GM21360 (cell line): ENCODE data around the gene HAPLN2.
A peak's percentile ranks its signal among the peaks of the same experiment; 100 is the strongest.
"Not testable (repeated sequence)": the region's sequence is repeated elsewhere in the genome, so short reads cannot be mapped to it uniquely, and the experiment has no call there.

Experiments
- ATAC-seq: cut with Tn5 transposase; IDR thresholded peaks from one replicate; pipeline ENCODE4 v1.9.1; 2021; ENCODE audit warnings: mild to moderate bottlenecking, moderate library complexity; ENCODE audit not compliant: unreplicated experiment

Gene HAPLN2

DNA sequence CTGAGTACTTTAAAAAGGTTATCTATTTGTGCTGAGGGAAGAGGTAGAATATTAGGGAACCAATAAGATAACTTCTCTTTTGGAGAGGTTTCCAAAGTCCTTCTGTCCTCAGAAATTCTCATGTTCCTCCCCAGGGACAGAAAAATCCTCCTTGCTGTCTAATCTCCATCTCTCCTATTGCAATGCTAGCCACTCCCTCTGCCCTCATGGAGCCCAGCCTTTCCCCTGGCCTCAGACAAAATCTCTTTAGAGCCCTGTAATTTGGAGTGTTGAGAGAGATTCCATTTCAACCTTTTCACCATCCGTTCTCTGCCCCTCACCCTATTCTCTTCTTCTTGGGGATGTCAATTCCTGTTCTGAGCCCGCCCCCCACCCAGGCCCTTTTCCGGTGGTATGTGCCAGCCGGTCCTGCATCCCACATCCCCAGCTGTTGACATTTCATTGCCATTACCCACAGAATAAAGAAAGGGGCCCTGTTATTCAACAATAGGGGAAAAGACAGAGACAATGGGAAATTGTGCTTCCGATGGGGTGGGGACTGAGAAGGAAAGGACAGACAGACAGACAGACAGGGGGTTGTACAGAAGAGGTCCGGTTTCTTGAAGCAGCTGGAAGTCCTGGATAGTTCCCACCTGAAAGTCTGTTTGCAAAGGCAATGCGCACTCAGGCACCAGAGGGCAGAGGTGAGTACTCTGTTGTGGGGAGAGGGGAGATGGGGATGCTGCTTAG, at the start of gene HAPLN2:
TSS of gene HAPLN2 (plus strand) at position 563 of the 729 bp plus-strand sequence. CDS start 4,076 bp downstream, outside the sequence.
- ATAC-seq = no peak

DNA sequence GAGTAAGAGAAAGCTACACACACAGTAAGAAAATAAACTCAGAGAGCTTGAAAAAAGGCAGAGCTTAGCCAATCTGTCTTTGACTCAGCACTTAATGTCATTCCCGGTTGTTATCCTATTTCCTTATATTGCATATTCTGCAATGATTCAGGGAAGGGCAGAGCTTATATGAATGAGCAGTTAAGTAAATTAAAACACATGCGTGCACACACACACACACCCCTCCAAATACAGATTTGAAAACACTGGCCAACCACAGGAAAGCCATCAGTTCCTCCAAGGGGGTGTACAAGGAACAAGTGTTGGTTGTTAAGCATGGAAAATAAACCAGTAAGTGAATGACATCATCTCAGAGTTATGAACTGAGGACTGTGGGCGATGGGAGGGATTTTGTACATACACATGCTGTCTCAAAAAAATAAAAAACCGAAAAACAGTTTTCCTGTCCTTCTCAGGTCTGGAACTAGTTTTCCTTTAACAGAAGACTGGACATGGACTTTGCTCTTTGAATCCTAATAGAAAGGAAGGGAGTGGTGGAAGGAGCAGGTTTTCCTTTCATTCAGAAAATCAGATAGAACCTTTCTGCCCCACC, 47.9 kb upstream of the HAPLN2 start:
- no peak for ATAC-seq

DNA sequence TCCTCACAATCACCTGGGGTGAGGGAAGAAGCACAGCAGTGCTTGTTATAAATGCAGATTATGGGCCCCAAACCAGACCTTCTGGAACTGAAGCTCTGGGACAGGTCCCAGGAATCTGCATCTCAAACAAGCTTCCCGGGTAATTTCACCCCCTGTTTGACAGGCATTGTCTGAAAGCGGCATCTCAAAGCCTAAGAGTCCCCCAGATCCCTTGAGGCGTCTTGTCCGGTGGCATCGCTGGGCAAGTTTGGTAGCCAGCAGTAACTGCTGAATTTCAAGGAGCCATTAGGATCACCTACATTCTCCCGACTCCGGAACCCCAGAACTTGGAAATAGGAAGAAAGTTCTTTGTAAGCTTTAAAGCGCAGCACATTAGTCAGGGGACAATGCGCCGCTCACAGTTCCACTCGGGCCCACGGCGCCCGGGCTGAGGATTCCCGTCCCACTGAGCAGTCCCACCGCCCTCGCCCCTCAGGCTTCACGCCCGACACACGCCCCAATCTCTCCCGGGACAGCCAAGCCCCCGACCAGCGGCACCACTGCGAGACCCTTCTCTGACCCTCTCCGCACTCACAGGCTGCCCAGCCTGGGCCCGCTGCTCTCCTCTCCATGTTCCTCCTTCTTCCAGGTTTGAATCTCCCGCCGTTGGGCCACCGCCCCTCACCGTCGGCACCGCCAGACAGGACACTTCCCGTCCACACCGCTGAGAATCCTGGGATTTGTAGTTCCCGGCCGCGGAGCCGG, 47.1 kb upstream of the HAPLN2 start, which contains the start of gene IQGAP3:
TSS of gene IQGAP3 (minus strand) at position 647 of the 744 bp plus-strand sequence. CDS start at position 611, 36 bp downstream.
- peak; percentile 66 for ATAC-seq

DNA sequence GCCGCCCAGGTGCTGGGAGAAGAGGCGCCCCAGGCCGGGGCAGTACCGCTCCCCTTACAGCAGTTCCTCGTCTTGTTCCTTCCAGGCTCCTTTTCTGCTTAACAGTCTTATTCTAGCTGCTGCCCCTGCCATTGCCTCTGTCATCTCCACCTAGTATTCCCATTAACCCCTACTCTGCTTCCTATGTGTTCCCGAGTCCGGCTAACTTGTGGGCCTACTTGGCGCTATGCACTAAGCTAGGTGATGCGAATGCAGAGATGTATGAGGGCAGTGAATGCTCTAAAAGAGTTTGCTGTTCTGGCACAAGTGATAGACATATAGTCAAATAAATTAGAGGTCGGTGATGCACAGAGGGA, 46.6 kb upstream of the HAPLN2 start:
- no peak for ATAC-seq

DNA sequence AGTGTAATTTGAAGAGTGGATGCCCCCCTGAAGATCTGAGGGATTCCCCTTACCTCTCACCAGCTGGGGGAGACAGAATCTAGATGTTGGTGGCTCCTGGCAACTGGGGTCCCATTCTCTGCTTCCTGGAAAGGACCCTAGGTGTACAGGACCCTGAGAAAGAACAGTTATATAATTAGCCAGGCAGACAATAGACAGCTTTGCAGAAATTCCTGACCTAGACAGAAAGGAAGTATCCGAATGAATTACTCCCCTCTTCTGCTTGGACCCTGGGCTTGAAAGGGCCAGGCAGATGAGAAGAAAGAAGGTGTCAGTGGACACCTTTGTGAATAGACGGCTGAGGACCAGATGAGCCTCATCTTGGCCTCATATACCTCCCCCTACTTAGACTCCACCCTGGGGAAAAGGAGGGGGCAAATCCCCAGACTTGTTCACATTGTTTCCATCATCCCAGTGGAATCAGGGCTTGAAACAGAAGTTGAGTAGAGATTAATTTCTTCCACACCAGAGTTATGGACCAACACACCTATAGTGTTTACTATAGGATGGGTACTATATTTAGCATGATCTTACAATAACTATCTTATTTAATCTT, 45.1 kb upstream of the HAPLN2 start:
- ATAC-seq = no peak

DNA sequence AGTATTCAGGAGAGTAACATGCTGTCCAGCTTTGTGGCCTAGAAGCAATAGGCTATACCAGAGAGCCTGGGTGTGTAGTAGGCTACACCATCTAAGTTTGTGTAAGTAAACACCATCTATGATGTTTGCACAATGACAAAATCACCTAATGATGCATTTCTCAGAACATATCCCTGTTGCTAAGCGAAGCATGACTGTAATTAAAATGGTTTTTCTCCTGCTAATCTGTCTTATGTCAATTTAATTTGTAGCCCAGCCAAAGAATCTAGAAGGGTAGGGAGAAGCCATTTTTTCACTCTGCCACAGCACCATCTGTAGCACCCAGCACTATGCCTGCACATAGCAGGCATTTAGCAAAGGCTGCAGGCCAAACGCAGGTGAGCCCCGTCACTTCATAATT, 41.7 kb upstream of the HAPLN2 start:
- no peak for ATAC-seq

DNA sequence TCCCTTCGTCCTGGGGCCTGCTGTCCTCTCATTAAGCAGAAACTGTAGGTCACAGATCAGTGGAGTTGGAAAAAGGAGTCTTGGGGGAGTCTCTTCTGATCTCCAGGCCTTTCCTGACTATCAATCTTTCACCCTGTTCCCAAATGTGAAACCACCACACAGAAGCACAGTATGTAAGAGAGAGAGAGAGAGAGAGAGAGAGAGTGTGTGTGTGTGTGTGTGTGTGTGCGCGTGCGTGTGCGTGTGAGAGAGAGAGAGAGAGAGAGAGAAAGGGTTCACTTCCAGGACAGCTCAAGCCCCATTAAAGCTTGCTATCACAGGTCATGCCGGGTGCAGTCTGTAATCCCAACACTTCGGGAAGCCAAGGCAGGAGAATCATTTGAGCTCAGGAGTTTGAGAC, 41.2 kb upstream of the HAPLN2 start:
- no peak for ATAC-seq

DNA sequence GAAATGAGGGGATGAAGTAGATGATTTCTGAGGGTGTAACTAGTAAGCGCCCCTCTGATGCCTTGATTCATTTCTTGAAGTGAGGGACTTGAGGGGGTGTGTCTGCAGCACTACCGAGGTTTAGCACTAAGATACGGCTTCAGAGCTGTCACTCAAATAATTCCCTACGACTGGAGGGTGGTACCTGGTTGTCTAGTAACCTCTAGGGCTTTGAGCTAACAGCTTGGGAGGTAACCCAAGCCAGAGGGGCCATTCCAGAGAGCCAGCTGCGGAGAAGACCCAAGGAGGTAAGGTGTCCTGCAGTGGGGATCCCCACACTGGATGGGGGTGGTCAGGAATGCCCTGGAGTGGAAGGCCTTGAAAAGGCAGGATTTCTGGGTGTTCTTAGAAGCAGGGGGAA, 39.7 kb upstream of the HAPLN2 start, which contains the start of gene TTC24:
TSS of gene TTC24 (plus strand) at position 252 of the 400 bp plus-strand sequence. CDS start 1,642 bp downstream, outside the sequence.
- no peak for ATAC-seq

DNA sequence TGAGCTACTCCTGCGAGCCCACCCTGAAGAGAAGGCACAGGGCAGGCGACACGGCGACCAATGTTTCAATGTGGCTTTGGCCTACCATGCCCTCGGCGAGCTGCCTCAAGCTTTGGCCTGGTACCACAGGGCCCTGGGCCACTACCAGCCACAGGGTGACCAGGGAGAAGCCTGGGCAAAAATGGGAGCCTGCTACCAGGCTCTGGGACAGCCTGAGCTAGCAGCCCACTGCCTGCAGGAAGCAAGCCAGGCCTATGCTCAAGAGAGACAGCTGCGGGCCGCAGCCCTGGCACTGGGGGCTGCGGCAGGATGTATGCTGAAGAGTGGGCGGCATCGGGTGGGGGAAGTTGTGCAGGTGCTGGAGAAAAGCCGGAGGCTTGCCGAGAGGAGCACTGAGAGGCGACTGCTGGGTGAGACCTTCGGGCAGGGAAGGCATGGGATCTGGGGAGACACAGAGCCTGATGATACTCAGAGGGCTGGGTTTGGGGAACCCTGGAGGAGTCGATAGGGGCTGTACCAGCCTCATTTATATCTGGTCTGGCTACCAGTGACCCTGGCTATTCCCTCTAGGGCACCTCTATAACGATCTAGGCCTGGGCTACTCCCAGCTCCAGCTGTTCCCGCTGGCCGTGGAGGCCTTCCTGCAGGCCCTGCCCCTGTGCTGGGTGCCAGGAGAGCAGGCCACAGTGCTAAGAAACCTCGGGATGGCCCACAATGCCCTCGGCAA, 37.4 kb upstream of the HAPLN2 start:
- ATAC-seq = no peak

DNA sequence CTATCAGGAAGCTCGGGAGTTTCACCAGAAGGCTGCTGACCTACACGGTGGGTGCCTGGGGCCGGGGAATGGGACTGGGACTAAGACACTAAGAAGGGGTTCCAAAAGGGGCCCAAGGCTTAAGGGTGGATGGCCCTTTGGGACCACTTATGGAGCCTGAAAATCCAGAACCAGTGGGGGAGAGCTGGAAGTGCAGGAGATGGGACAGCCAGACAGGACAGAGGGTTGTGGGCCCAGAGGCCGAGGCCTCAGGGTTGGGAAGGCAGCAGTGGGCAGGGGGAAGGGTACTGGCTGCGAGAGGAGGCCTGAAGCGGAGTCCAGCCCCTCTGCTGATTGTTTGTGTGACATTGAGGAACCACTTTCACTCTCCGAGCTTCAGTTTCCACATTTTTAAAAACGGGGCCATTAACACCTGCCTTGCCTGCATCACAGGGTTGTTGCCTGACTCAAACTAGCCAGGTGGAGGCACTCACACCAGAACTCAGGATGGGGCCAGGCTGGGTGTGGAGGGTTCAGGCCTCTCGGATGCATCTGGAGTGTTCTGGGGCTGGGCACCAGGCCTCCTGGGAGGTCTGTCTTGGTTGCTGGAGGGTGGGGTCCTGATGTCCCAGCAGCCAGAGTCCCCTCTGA, 36.7 kb upstream of the HAPLN2 start:
- ATAC-seq = no peak

DNA sequence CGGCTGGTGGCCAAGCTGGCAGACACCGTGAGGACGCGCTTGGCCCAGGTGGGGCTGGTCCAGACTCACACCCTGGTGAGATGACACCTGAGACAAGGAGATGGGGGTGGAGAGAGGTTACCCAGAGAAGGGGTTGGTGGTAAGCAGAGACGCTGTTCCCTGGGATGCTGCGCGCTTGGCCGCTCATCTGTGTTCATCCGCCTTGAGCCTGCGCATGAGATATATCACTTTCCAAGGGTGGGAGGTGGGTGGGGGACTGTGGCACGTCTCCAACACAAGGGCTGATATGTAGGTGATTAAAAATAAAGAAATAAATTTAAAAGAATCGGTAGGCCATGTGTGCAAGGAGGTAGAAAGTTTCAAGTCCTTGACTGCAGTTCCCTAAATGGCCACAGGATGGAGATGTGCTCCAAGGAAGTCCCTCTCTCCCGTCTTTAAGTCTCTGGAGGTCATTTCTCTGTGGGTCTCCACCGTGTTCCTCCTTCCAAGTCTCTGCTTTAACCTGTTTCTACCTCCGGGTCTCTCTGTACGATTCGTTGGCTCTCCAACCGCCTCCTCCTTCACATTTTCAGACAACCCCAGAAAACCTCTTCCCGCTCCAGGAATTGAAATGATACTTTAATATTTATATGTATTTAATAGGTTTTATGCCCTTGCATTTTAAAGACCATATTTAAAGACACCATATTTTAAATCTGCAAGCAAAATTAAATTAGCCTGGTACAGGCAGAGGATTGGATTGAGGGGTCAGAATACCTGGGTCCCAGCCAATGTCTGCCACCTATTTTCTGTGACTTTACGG, 35.2 kb upstream of the HAPLN2 start:
- ATAC-seq = no peak

DNA sequence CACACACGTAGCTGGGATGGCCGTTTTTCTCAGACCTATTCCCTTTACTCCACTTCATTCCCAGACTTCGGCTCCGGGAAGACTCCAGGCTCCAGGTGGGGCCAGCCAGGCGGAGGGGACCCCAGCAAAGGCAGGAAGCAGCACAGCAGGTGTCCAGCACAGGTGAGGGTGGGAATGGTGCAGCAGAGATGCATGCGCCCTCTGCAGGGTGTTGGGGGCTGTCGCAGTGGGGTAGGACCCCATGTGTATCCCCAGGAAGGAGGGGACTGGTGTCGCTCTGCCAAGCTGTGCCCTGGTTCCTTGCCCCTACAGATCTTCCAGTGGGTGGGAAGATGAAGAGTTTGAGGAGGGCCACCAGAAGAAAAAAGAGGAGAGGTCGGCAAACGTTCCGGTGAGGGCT, 34.4 kb upstream of the HAPLN2 start:
- no peak for ATAC-seq

DNA sequence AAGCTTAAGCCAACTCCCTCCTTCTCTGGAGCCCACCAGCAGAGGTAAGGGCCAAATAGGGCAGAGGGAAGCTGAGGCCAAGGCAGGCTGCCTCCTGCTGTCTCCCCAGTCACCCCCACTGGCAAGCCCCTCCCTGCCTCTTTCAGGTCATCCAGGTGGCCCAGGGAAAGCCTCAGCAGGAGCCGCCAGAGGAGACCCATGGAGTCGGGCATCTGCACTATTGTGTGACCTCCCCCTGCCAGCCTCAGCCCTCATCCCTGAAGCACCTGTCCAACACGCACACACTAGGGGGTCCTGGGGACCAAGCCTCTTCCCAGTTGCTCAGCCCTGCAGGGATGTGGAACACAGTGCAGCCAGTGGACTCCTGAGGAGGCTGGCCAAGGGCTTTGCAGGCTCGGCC, 32.9 kb upstream of the HAPLN2 start:
- no peak for ATAC-seq

DNA sequence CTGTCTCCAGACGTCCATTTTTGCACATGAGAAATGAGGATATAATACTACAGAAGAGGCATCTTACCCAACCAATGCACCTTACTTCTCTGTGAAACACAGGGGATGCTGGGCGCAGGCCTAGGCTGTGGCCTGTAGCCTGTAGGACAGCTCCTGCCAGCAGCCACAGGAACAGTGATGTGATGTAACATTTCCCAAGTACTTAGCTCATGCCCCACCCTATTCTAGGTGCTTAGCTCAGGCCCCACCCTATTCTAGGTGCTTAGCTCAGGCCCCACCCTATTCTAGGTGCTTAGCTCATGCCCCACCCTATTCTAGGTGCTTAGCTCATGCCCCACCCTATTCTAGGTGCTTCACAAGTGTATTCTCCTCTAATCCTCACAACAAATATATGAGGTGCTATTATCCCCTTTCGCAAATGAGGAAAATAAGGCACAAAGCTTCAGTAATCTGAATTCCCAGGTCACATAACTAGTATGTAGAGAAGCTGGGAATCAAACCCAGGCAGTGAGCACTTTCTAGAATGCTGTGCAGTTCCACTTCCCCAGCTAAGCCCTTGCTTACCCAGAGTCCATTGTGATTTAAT, 32.2 kb upstream of the HAPLN2 start:
- ATAC-seq = no peak

DNA sequence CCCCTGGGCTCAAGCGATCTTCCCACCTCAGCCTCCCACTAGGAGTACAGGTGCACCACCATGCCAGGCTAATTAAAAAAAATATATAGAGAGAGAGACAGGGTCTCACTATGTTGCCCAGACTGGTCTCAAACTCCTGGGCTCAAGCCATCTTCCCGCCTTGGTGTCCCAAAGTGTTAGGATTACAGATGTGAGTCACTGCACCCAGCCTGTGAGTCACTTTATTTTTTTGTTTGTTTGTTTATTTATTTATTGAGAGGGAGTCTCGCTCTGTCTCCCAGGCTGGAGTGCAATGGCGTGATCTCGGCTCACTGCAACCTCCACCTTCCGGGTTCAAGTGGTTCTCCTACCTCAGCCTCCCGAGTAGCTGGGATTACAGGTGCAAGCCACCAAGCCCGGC, 31.3 kb upstream of the HAPLN2 start:
- not testable (repeated sequence) for ATAC-seq

DNA sequence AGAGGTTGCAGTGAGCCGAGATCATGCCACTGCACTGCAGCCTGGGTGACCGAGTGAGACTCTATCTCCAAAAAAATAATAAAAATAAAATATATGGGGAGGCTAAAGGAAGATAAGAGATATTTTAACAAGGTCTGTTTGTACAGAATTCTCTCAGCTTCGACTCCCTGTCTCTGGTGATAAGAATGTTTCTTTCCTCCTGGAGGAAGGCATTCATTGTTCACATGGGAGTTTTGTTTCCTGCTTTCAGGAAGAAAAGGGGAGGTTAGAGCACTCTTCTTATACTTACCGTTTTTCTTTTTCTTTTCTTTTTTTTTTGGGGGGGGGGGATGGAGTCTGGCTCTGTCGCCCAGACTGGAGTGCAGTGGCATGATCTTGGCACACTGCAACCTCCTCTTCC, 29.7 kb upstream of the HAPLN2 start:
- ATAC-seq = no peak

DNA sequence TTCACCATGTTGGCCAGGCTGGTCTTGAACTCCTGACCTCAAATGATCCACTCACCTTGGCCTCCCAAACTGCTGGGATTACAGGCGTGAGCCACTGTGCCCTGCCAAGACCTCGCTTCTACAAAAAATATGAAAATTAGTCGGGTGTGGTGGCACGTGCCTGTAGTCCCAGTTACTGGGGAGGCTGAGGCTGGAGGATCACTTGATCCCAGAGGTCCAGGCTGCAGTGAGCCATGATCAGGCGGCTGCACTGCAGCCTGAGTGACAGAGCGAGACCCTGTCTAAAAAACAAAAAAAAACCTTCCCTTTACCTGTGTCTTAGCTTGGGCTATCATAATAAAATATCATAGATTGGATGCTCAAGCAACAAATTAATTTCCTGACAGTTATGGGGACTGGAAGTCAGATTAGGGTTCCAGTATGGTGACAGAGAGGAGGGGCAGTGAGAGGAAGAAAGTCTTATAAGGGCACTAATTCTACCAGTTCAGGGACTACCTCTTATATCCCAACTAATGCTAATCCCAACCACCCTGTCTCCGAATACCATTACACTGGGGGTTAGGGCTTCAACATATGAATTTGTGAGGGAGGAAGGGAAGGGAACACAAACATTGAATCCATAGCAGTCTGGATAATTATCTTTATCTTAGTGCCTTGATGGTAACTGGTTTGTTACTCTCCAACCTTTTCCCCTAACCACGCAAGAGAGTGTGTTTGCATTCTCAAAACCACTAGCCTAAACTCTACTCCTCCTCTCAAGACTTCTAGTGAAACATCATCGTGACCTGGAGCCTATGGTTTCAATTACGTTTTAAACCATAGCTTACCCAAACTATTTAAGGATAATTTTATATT, 28.7 kb upstream of the HAPLN2 start:
- no peak for ATAC-seq

DNA sequence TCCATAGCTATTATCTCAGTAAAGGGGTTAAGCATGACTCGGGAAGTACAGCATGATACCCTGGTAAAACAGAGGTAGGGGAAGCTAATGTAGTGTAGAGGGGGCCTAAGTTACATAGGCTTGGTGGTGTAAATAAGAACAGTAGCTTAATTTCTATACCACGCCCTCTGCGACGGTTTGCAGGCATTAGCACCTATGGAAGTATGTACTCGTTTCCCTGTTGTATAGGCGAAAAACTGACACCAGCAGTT, 28.1 kb upstream of the HAPLN2 start:
- no peak for ATAC-seq
